HG02623 (cell line): ENCODE data around the gene VAPB.

ENCODE experiments used
- ATAC-seq: cut with Tn5 transposase; IDR thresholded peaks from one replicate; pipeline ENCODE4 v1.9.1; 2021; ENCODE audit warnings: moderate library complexity; ENCODE audit not compliant: unreplicated experiment

Gene VAPB

GRCh38 chr20:58433759-58434158 is 44.7 kb downstream of the VAPB start:
- ATAC-seq = no peak

GRCh38 chr20:58434326-58434725 is 45.3 kb downstream of the VAPB start:
- no peak for ATAC-seq

- ATAC-seq = no peak
These were observed 46.2 kb downstream of the VAPB start for GRCh38 chr20:58435237-58435636.

- no peak for ATAC-seq
These were observed 48.0 kb downstream of the VAPB start for GRCh38 chr20:58436868-58437645.

GRCh38 chr20:58438970-58439808 is 50.2 kb downstream of the VAPB start:
- ATAC-seq = no peak

GRCh38 chr20:58440021-58440767 is 51.2 kb downstream of the VAPB start:
- no peak for ATAC-seq

GRCh38 chr20:58441723-58442122 is 52.7 kb downstream of the VAPB start:
- no peak for ATAC-seq

GRCh38 chr20:58444746-58445255 is 55.8 kb downstream of the VAPB start:
- ATAC-seq = no peak

GRCh38 chr20:58446264-58446959 is 57.4 kb downstream of the VAPB start:
- ATAC-seq = no peak

- ATAC-seq = no peak
These were observed 57.9 kb downstream of the VAPB start for GRCh38 chr20:58446960-58447265.

GRCh38 chr20:58447511-58448391 is 58.7 kb downstream of the VAPB start:
- ATAC-seq = no peak

GRCh38 chr20:58448958-58449357 is 59.9 kb downstream of the VAPB start:
- no peak for ATAC-seq

- no peak for ATAC-seq
These were observed 60.7 kb downstream of the VAPB start for GRCh38 chr20:58449681-58450221.

- ATAC-seq = no peak
These were observed 61.2 kb downstream of the VAPB start for GRCh38 chr20:58450254-58450653.

GRCh38 chr20:58452667-58453255 is 63.7 kb downstream of the VAPB start:
- ATAC-seq = no peak

- no peak for ATAC-seq
These were observed 64.4 kb downstream of the VAPB start for GRCh38 chr20:58453391-58453790.

GRCh38 chr20:58454460-58454859 is 65.4 kb downstream of the VAPB start:
- ATAC-seq = no peak

- ATAC-seq = no peak
These were observed 68.2 kb downstream of the VAPB start for GRCh38 chr20:58457083-58457695.
